ENCODE results near the gene ATP6V0B. TPM values are rescaled to one million over a fixed set of nuclear protein-coding genes. Genes with fewer than 3 reads are reported as not detected.

The ATP6V0B gene
- total and polyA plus RNA-seq, 2 of the 13 experiments (the other 11 are each of a cell fraction or from before 2014, with no cell fraction given): 157 to 161 TPM

- no peak for TF ChIP-seq ZBTB40 (IDR thresholded peaks at IDR 0.05)
- no peak for TF ChIP-seq ZBTB40 (CRISPR knock-in tag; IDR thresholded peaks at IDR 0.05)
- no peak for TF ChIP-seq FUBP1 (CRISPR knock-in tag; IDR thresholded peaks at IDR 0.05; ENCODE audit: borderline replicate concordance)
- no peak for TF ChIP-seq ZNF124 (CRISPR knock-in tag; IDR thresholded peaks at IDR 0.05)
- no peak for TF ChIP-seq U2AF2 (IDR thresholded peaks at IDR 0.05; ENCODE audit: low read depth, low read length)
- no peak for TF ChIP-seq NONO (IDR thresholded peaks at IDR 0.05)
- no peak for TF ChIP-seq NONO (CRISPR knock-in tag; conservative IDR thresholded peaks at IDR 0.05)
- no peak for TF ChIP-seq KDM1A (CRISPR knock-in tag; IDR thresholded peaks at IDR 0.05)
- TF ChIP-seq ARID4A (CRISPR knock-in tag; IDR thresholded peaks at IDR 0.05; ENCODE audit: borderline replicate concordance): no peak
- TF ChIP-seq ZKSCAN5 (CRISPR knock-in tag; IDR thresholded peaks at IDR 0.05): no peak
- TF ChIP-seq XRCC5 (optimal IDR thresholded peaks at IDR 0.05; ENCODE audit: low read length): no peak
- TF ChIP-seq BCL6 (CRISPR knock-in tag; IDR thresholded peaks at IDR 0.05): no peak
- TF ChIP-seq ZNF550 (CRISPR knock-in tag; IDR thresholded peaks at IDR 0.05; ENCODE audit: borderline replicate concordance): no peak
These were observed 23.5 kb upstream of the ATP6V0B start (continued) for GRCh38 chr1:43951021-43951985.

Data from HepG2 (cell line).